Measurements from ENCODE around the gene FMOD.
"Not testable (repeated sequence)": the region's sequence is repeated elsewhere in the genome, so short reads cannot be mapped to it uniquely, and the experiment has no call there.

Gene FMOD

GRCh38 chr1:203308328-203308922 is 42.5 kb downstream of the FMOD start:
- DNase-seq (ENCODE audit: low read depth, low spot score) = no peak
- H3K27ac ChIP-seq = peak overlapping the region; percentile 2

GRCh38 chr1:203307641-203308126 is 43.2 kb downstream of the FMOD start:
- no peak for DNase-seq (ENCODE audit: low read depth, low spot score)
- peak overlapping the region; percentile 91 for H3K27ac ChIP-seq

GRCh38 chr1:203306965-203307541 is 43.9 kb downstream of the FMOD start:
- peak overlapping the region; percentile 91 for H3K27ac ChIP-seq
- DNase-seq (ENCODE audit: low read depth, low spot score) = no peak

- DNase-seq (ENCODE audit: low read depth, low spot score) = peak; percentile 73
- peak overlapping the region; percentile 91 for H3K27ac ChIP-seq
Observed at GRCh38 chr1:203306089-203306964, 44.6 kb downstream of the FMOD start.

GRCh38 chr1:203305809-203306088 is 45.2 kb downstream of the FMOD start:
- peak overlapping the region; percentile 91 for H3K27ac ChIP-seq
- no peak for DNase-seq (ENCODE audit: low read depth, low spot score)

GRCh38 chr1:203304919-203305808 is 45.8 kb downstream of the FMOD start, which contains the start of gene BTG2:
BTG2 (plus strand) TSS chr1:203305519; CDS start chr1:203305607, 88 bp downstream.
- peak within 1 kb of the TSS; percentile 91 for H3K27ac ChIP-seq
- peak; percentile 66 for DNase-seq (ENCODE audit: low read depth, low spot score)

- DNase-seq (ENCODE audit: low read depth, low spot score) = no peak
- H3K27ac ChIP-seq = peak overlapping the region; percentile 91
Observed at GRCh38 chr1:203304391-203304918, 46.5 kb downstream of the FMOD start.

GRCh38 chr1:203302894-203303293 is 48.0 kb downstream of the FMOD start:
- H3K27ac ChIP-seq = peak overlapping the region; percentile 91
- no peak for DNase-seq (ENCODE audit: low read depth, low spot score)

GRCh38 chr1:203302456-203302855 is 48.5 kb downstream of the FMOD start:
- no peak overlapping the region for H3K27ac ChIP-seq
- no peak for DNase-seq (ENCODE audit: low read depth, low spot score)

GRCh38 chr1:203301331-203301668 is 49.6 kb downstream of the FMOD start:
- DNase-seq (ENCODE audit: low read depth, low spot score) = no peak
- no peak overlapping the region for H3K27ac ChIP-seq

- no peak for DNase-seq (ENCODE audit: low read depth, low spot score)
- no peak overlapping the region for H3K27ac ChIP-seq
Observed at GRCh38 chr1:203300441-203301330, 50.2 kb downstream of the FMOD start.

- H3K27ac ChIP-seq = not testable (repeated sequence)
Observed at GRCh38 chr1:203299719-203300429, 51.0 kb downstream of the FMOD start.

GRCh38 chr1:203299169-203299568 is 51.8 kb downstream of the FMOD start:
- no peak for DNase-seq (ENCODE audit: low read depth, low spot score)
- no peak overlapping the region for H3K27ac ChIP-seq

More at GRCh38 chr1:203299719-203300429, 51.0 kb downstream of the FMOD start:
- not testable (repeated sequence) for DNase-seq (ENCODE audit: low read depth, low spot score)

- DNase-seq (ENCODE audit: low read depth, low spot score) = no peak
- H3K27ac ChIP-seq = no peak overlapping the region
Observed at GRCh38 chr1:203296460-203297073, 54.4 kb downstream of the FMOD start.

GRCh38 chr1:203295796-203296195 is 55.1 kb downstream of the FMOD start:
- no peak for DNase-seq (ENCODE audit: low read depth, low spot score)
- no peak overlapping the region for H3K27ac ChIP-seq

GRCh38 chr1:203291201-203292096 is 59.5 kb downstream of the FMOD start:
- DNase-seq (ENCODE audit: low read depth, low spot score) = no peak
- no peak overlapping the region for H3K27ac ChIP-seq
